Large intestine (tissue), 3 donors: ENCODE results near the gene PAXX. TPM values are rescaled to one million over a fixed set of nuclear protein-coding genes. Genes with fewer than 3 reads are reported as not detected.
"Not testable (repeated sequence)": the region's sequence is repeated elsewhere in the genome, so short reads cannot be mapped to it uniquely, and the experiment has no call there.

ENCODE experiments used
- DNase-seq, 2 donors: peaks; one replicate each; pipeline versions ENCODE4 v3.0.0 to v3.0.0-alpha.2; 2013
- H3K27ac ChIP-seq: one replicate; pipeline ENCODE4 v1.5.1; 2013; ENCODE audit warnings: low read length
- H3K27me3 ChIP-seq: 2 replicates; pipeline ENCODE4 v1.6.1; 2013; ENCODE audit warnings: low read length; ENCODE audit not compliant: control insufficient read depth, insufficient read depth
- H3K36me3 ChIP-seq: 2 replicates; pipeline ENCODE4 v1.6.1; 2013; ENCODE audit warnings: low read length; ENCODE audit not compliant: control insufficient read depth, insufficient read depth
- H3K4me1 ChIP-seq: one replicate; pipeline ENCODE4 v1.6.1; 2013; ENCODE audit warnings: low read length; ENCODE audit not compliant: control insufficient read depth, insufficient read depth
- H3K4me3 ChIP-seq: one replicate; pipeline ENCODE4 v1.5.1; 2013; ENCODE audit warnings: low read length
- H3K9me3 ChIP-seq: one replicate; pipeline ENCODE4 v1.6.1; 2013; ENCODE audit warnings: mild to moderate bottlenecking, low read depth, low read length, moderate library complexity; ENCODE audit not compliant: control insufficient read depth
- WGBS: methylation state at CpG from one replicate; pipeline ENCODE4 v1.1.5; 2013; ENCODE audit warnings: low lambda C conversion rate; ENCODE audit not compliant: insufficient coverage; 5-methylcytosine and 5-hydroxymethylcytosine counted together
- polyA plus RNA-seq: library from polyadenylated mRNA; unstranded; fragments of 120-200 nt; gene quantifications from one replicate; pipeline ENCODE4 v1.2.1, GENCODE V29; 2013

PAXX gene
- polyA plus RNA-seq, 1 donor = 38.9 TPM

DNA sequence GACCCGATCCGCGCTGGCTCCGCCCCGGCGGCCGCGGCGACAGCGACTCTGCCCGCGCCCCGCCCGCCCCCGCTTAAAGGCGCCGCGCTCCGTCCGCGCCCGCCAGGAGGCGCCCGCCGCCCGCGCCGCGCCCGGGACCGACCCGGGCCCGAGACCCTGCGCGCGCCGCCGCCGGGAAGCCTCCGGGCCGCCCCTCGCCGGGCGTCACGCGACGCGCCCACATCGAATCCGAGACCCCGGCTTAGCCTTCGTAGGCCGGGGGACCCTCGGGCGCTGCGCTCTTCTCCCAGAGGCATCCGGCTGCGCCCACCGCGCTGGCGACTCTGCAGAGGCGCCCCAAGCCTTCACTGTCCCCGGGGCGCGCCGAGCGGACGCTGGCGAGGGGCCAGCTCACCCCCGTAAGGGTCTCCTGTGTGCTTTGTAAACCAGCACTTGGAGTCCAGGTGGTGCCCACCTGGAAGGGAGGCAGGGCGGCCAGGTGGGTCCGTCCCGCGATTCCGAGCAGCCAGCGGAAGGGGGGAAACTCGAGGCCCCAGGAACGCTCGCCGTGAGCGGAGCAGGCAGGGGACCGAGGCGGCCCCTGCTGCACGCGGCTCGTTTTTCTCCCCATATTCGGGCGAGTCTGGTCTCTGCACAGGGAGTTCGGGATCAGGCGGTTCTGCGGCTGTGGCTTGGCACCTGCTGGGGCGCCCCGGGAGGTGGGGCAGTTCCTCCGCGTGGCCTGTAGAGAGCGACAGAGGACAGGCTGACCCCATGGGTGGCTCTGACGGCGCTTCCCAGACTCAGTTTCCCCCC lies 36.2 kb downstream of the PAXX start:
- DNase-seq = peak; percentile 44 to 75
- no peak overlapping the region for H3K27ac ChIP-seq
- H3K36me3 ChIP-seq = no peaks in the 10 kb centered on the region
- no peaks in the 10 kb centered on the region for H3K9me3 ChIP-seq
- WGBS = no CpG with 5 or more reads among the region's 98 CpGs
- peak overlapping the region; percentile 53 for H3K4me3 ChIP-seq
- H3K4me1 ChIP-seq = peaks cover 34% of the 10 kb centered on the region
- no peaks in the 10 kb centered on the region for H3K27me3 ChIP-seq

DNA sequence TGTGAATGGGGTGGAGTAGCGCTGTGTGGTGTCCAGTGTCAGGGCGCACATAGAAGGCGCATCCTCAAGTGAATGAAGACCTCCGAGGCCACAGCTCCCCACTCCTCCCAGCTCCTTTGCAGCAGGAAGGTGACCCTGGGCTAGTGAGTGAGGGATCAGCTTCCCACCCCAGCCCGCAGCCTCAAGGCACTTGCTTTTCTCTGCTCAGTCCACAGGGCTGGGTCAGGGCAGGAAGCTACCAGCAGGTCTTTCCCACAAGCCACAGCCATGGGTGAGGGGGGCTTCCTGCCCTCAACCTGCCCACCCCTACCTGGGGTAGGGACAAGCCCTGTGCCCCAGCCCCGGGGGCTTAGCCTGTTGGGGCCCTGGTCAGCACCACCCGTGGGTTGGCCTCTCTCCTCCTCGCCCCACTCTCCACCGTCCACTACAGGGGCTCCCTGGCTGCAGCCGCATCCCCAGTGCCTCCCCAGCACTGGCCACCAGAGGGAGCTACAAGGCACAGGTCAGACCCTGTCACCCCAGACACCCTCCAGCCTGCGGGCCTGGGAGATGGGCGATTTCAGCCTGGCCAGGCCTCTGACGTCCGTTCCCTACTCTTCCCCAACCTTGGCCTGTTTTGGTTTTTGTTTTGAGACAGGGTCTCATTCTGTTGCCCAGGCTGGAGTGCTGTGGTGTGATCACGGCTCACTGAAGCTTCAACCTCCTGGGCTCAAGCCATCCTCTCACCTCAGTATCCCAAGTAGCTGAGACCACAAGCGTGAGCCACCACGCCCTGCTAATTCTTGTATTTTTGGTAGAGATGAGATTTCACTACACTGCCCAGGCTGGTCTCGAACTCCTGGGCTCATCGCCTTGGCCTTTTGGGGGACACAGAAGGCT lies 37.1 kb downstream of the PAXX start:
- no CpG with 5 or more reads among the region's 19 CpGs for WGBS
- H3K9me3 ChIP-seq = no peaks in the 10 kb centered on the region
- H3K27me3 ChIP-seq = no peaks in the 10 kb centered on the region
- H3K4me3 ChIP-seq = no peak overlapping the region
- DNase-seq = peak in 1 of 2 donors; percentile 52
- no peaks in the 10 kb centered on the region for H3K36me3 ChIP-seq
- H3K4me1 ChIP-seq = peaks cover 34% of the 10 kb centered on the region
- H3K27ac ChIP-seq = no peak overlapping the region

DNA sequence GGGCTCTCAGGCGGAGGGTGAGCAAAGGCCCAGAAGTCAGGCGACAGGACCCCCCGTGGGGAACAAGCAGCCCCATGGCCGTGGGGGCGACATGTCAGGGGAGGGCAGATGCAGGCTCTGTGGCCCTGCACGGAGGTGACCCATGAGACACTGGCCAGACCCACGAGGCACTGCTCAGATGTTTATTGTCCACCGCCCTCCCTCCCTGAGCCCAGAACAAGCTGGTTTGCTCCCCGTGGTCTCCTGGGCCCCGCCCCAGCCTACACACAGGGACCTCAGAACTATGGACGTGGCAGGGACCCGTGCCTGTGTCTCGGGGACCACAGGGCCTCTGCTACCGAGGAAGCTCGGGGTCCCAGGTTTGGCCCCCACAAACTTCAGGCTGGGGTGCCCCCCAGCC lies 37.8 kb downstream of the PAXX start:
- Histone ChIP-seq H3K9me3 (no peaks in the 10 kb centered on the region), H3K27ac (no peak overlapping the region), H3K4me1 (peaks cover 38% of the 10 kb centered on the region), H3K27me3 (no peaks in the 10 kb centered on the region), H3K36me3 (no peaks in the 10 kb centered on the region), H3K4me3 (no peak overlapping the region)
- no peak for DNase-seq
- WGBS = no CpG with 5 or more reads among the region's 15 CpGs

DNA sequence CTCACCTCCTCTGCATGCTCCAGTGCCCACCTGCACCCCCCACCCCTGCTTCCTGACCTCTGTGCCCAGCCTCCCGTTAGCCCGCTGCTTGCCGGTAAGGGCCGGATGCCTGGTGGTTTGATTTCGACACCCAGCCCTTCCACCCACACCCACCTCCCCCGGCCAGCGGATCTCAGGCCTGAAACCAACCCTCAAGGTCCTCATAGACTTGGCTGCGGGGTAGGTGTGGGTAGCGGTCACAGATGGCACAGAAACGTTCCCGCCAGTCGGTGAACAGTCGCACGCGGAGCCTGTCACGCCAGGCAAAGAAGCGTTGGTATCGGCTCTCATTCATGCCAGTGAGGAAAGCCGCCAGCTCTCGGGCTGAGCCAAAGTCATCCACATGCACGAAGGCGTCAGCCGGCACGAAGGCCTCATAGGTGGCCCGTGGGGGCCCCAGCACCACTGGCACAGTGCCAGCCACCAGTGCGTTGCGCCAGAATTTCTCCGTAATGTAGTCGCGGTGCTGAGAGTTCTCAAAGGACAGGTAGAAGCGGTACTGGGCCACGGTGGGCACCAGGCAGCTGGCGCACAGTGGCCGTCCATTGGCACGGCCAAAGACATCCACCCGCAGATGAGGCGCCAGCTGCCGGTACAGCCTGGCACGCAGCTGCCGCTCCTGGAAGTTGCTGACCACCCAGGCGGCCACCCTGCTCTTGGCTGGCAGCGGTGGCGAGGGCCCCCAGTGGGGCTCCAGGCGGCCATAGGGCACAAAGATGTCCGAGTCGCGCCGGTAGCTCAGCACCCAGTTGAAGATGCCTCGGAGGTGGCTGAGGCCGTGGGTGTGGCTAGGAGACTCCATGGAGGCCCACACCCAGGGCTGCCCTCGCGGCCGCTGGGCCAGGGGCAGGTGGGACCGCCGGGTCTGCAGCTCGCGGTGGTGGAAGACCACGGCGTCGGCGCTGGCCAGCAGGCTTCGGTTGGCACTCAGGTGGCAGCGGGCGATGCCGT lies 38.6 kb downstream of the PAXX start:
- no peak overlapping the region for H3K4me3 ChIP-seq
- no peak for DNase-seq
- WGBS = no CpG with 5 or more reads among the region's 65 CpGs
- peaks cover 44% of the 10 kb centered on the region for H3K4me1 ChIP-seq
- no peaks in the 10 kb centered on the region for H3K27me3 ChIP-seq
- H3K27ac ChIP-seq = no peak overlapping the region
- no peaks in the 10 kb centered on the region for H3K9me3 ChIP-seq
- H3K36me3 ChIP-seq = no peaks in the 10 kb centered on the region

DNA sequence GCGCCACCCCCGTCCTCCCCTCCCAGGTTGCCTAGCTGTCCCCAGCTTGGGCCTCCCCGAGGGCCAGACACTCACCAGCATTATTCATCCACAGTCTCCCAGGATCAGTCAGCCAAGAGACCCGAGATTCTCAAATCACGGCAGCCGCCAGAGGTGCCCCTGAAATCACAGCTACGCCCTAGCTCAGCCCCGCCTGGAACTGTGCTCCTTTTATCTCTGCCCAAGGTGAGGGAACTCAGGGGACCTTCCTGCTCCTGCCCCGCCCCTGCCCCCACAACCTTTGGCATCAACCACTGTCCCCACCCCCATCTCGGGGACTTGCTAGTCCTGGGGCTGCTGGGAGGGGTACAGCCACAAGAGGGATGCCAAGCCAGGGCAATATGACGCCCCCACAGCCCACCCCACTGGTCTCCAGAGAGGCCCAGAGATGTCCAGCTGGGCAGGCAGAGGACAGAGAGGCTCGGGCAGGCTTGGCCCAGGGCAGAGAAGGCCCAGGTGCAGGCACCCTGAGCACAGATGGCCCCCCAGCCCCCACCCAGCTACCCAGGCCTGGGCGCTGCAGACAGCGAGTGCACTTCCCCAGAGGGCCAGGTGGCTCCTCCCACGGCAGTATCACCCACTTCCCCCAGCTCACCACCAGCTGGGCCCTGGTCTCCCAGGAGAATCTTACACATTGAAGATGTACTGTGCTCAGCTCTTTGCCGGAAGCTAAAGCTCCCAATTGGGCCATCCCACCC lies 39.9 kb downstream of the PAXX start, which contains the start of gene FUT7:
Gene FUT7 (minus strand): TSS at position 185 of the 737 bp plus-strand sequence. CDS start 97 bp downstream, at position 88.
- DNase-seq = peak in 1 of 2 donors; percentile 77
- no peaks in the 10 kb centered on the region for H3K9me3 ChIP-seq
- H3K36me3 ChIP-seq = no peaks in the 10 kb centered on the region
- peaks cover 41% of the 10 kb centered on the region for H3K4me1 ChIP-seq
- no peak within 1 kb of the TSS for H3K27ac ChIP-seq
- WGBS = no CpG with 5 or more reads among the region's 16 CpGs
- no peaks in the 10 kb centered on the region for H3K27me3 ChIP-seq
- no peak within 1 kb of the TSS for H3K4me3 ChIP-seq

DNA sequence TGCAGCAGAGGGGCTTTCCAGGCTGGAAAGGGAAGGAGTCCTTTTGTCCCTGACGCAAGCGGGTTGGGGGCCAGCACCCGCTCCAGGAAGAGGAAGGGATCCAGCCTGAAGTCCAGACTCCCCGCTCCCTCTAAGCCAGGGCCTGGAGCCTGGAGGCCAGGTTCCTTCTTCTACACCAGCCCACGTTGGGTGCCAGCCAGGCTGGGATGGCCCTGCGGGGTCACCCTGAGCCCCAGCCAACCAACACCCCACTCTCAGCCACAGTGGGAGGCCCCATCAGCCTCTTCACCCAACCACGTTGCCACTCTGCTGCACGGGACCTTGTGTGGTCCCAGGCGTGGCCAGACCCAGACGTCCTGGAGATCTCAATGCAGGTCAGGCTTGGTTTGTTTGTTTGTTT lies 40.6 kb downstream of the PAXX start:
- Histone ChIP-seq H3K27ac (no peak overlapping the region), H3K36me3 (no peaks in the 10 kb centered on the region), H3K4me3 (no peak overlapping the region), H3K9me3 (no peaks in the 10 kb centered on the region), H3K27me3 (no peaks in the 10 kb centered on the region), H3K4me1 (peaks cover 36% of the 10 kb centered on the region)
- no CpG with 5 or more reads among the region's 10 CpGs for WGBS
- no peak for DNase-seq

DNA sequence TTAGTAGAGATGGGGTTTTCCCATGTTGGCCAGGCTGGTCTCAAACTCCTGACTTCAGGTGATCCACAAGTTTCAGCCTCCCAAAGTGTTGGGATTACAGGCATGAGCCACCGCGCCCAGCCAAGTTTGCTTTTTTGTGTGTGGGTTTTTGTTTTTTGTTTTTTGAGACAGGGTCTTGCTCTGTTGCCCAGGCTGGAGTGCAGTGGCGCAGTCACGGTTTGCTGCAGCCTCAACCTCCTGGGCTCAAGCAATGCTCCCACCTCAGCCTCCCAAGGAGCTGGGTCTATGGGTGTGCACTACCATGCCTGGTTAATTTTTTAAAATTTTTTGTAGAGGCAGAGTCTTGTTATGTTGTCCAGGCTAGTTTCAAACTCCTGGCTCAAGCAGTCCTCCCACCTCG lies 41.3 kb downstream of the PAXX start:
- not testable (repeated sequence) for H3K36me3 ChIP-seq, H3K4me3 ChIP-seq, H3K27me3 ChIP-seq, DNase-seq, H3K27ac ChIP-seq, H3K9me3 ChIP-seq
- peaks cover 34% of the 10 kb centered on the region for H3K4me1 ChIP-seq
- WGBS = no CpG with 5 or more reads among the region's 5 CpGs

DNA sequence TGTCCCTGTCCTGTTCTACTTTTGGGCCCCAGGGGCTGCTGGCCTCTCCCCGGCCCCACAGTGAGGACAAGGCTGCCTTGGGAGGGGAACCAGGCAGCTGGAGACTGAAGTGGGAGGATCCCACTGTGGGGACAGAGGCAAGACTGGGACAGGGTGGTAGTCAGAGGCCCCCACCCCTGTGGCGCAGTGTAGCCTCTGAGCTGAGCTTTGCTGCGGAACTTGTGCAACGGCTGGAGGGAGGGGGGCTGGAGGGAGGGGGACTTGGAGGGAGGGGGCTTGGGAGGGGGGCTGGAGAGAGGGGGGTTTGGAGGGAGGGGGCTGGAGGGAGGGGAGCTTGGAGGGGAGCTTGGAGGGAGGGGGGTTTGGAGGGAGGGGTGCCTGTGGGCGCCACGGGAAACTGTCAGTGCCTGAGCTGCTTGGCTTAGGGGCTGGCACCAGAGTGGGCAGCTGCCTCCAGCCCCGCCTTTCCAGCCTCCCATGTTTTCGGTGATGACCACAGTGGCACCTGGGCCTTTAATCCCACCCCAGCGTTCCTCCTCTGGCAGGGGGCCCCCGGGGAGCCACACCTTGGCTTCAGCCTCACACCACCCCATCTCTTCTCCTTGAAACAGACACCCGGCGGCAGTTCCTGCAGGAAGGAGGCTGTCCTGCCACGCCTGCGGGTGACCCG lies 42.0 kb downstream of the PAXX start:
- Histone ChIP-seq H3K4me3 (no peak overlapping the region), H3K27ac (no peak overlapping the region), H3K4me1 (peaks cover 27% of the 10 kb centered on the region), H3K27me3 (no peaks in the 10 kb centered on the region), H3K36me3 (no peaks in the 10 kb centered on the region), H3K9me3 (no peaks in the 10 kb centered on the region)
- DNase-seq = no peak
- no CpG with 5 or more reads among the region's 15 CpGs for WGBS
